GM03348 (cell line): Measurements from ENCODE around the gene LILRA6.
"Not testable (repeated sequence)": the region's sequence is repeated elsewhere in the genome, so short reads cannot be mapped to it uniquely, and the experiment has no call there.

Experiments
- DNase-seq: peaks from one replicate; pipeline ENCODE4 v3.0.0; 2012; ENCODE audit warnings: low spot score

Gene LILRA6

GRCh38 chr19:54242646-54243045 is at the start of gene LILRA6:
Gene LILRA6, minus strand, starts transcription at chr19:54242790.
- DNase-seq: not testable (repeated sequence)

DNA sequence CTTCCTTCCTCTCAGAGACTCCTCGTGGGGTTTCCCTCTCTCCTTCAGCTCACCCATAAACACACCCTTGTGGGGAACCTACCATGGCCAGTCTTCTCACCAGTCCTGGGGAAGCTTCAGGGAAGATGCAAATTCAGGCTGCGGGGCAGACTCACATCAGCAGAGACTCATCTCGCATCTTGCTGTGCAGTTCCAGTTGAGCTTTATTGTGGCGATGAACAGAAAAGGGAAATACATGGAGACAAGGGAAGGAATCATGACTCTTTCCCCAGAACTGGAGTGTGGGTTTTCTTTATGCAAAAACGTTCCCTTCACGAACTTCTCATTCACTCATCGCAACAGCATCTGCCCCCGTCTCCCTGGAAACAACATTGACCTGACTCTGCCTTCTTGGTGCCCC is 46.6 kb upstream of the LILRA6 start:
- DNase-seq: not testable (repeated sequence)

DNA sequence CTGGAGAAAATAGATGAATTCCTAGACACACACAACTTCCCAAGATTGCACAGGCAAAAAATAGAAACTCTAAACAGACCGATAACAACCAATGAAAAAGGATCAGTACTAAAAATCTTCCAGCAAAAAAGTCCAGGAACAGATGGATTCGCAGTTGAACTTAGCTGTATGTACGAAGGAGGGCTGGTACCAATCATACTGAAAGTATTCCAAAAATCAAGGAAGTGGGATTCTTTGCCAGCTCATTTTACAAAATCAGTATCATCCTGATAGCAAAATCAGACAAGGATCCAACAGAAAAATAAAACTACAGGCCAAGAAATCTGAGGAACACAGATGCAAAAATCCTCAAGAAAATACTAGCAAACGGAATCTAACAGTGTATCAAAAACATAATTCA is 44.9 kb upstream of the LILRA6 start:
- DNase-seq: peak; percentile 27

DNA sequence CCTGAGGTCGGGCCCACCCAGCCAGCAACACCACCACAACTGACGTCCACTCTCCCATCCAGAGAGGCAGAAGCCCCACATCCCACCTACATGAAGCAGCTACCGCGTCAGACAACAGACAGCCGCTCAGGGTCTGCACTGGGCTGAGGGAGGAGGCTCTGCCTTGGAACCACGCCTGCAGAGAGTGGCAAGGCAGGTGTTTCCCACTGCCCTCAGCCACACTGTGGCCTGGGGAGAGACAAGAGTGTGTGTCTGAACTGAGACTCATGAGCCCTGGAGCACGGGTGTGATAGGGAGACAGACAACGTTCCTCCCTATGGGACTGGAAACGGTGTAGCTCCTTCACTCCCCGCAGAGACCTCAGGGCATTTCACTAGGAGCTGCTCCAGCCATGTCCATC is 43.7 kb upstream of the LILRA6 start:
- not testable (repeated sequence) for DNase-seq

- DNase-seq: not testable (repeated sequence)
Observed at GRCh38 chr19:54285427-54286056, 43.0 kb upstream of the LILRA6 start.

DNA sequence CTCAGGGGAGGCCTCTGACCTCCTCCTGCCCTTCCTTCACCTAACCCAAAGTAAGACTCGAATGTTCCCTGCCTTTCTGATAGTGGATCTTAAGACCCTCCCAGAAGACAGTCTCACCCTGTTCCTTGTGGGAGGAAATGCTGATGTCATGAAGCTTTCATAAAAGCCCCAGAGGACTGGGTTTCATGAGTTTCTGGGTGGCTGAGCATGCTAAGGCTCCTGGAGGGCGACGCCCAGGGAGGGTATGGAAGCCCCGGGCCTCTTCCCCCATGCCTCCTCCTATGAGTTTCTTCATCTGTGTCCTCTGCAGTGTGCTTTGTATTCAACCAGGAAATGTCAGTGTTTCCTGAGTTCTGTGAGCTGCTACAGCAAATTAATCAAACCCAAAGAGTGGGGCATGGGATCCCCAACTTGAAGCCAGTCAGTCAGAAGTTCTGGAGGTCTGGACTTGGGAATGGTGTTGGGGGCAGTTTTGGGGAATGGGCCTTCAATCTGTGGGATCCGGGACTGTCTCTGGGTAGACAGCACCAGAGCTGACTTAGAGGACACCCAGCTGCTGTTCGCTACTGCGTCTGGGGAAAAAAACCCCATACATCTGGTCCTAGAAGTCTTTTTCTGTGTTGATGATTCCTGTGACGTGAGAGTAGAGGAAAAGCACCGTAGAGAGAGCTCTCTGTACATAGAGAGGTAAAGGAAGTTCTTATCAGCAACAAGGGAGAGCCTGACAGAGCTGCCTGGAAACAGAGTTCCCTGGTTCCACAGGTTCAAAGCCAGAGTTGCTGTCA is 40.3 kb upstream of the LILRA6 start:
- no peak for DNase-seq

GRCh38 chr19:54281729-54282075 is 39.1 kb upstream of the LILRA6 start:
- DNase-seq: not testable (repeated sequence)

DNA sequence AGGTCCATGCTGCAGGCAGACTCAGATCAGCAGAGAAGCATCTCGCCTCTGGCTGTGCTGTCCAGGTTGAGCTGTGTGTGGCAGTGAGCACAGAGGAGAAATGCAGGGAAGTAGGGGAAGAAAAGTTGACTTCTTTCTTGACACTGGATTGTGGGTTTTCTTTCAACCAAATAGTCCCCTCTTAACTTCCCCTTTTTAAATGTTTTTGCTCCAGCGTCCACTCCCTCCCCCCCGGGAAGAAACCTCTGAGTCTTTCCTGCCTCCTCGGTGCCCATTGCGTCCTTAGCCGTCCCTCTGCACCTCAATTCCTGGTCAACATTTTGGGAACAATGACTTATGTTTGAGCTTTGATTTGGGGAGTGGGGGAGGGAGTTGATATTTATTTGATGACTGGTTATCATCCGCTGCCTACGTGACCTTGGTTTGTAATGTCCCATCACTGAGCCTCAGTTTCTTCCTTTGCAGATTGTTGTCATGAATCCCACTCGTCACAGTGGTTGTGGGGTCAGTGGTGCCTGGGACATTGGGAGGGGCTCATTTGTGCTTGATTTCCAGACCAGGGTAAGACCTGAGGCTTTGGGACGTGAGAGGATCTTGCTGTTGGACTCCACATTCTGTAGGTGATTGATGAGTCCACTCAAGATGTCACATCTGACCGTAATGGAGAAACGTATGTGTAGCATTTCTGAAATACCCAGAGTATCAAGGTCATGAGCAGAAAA is 38.6 kb upstream of the LILRA6 start, which contains the start of gene LILRB2:
LILRB2 (minus strand) TSS at position 104 of the 722 bp plus-strand sequence. CDS start 614 bp downstream, outside the sequence.
- DNase-seq: no peak

DNA sequence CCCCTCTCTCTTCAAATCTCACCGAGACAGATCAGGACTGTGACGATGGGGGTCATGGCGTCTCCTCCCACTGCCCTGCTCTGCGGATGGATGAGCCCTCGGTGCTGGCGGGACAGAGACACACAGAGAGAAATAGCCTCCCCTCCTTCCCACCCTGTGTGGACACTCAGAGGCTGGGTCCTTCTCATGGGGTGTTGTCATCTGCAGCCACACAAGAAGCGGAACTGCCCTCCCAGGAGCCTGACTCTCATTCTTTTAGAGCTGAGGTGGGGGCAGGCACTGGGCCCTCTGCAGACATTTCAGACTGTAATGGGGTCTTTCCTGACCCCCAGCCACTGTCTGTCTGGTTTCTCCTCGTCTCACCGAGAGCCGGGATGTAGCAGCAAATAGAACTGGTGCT is 37.9 kb upstream of the LILRA6 start:
- not testable (repeated sequence) for DNase-seq

DNA sequence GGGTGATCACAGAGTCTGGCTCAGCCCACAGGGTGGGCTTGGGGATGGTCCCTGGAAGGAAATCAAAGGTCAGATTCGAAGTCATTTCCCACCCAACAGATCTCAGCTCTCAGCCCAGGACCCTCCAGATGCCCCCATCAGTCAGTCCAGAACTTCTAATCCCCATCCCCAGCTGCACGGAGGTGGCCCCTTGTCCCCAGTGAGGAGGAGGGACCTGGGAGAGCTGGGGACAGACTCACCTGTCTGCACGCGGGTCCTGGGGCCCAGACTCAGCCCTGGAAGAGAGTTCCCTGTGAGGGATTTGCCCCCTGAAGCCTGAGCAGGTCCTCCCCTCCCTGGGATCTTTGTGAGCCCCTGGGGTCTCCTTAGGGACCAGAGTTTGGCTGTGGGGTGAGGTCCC is 37.4 kb upstream of the LILRA6 start:
- DNase-seq: not testable (repeated sequence)

DNA sequence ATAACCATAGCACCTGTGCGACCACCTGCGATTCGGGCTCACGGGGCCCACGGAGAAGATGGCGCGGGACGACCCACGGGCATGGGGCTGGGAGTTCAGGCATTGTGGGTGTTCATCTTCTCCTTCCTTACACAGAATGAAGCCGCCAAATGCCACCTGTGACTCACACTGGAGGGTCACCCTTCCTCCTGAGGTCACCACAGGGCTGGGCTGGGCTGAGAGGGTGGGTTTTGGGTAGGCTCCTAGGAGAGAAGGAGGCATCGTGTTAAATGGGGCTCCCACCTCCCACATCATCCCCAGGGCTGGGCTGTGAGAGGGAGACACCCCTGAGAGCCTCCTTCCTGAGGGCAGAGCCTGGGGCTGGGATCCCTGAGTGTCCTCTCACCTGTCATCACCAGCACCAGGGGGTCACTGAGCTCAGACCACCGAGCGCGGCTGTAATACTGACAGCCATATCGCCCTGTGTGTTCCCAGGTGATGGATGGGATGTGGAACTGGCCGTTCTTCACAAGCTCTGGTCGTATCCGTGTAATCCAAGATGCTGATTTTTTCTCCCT is 36.9 kb upstream of the LILRA6 start:
- no peak for DNase-seq

DNA sequence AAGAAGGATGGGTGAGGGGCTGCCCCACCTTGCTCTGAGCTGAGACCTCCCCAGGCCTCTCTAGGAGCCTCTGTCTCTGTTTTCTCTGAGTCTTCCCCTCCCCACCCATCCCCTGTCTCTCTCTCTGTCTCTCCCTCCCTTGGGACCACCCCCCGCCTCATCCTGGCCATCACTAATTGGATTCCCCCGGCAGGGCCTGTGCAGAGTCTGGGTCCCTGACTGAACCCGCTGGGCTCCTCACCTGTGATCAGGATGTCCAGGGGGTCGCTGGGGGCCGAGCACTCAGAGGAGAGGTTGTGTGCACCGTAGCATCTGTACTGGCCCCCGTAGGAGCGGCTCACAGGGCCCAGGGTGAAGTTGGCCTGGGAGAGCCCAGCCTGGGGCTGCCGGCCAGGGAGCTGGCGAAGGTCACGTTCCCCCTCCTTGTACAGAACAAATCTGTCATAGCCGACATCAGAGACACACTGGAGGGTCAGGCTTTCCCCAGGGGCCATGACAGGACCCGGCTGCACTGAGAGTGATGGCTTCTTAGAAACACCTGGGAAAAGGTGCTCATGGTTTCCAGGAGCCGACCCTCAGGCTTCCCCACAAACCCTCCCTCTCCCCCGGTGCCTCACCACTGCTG is 36.1 kb upstream of the LILRA6 start:
- DNase-seq: not testable (repeated sequence)

GRCh38 chr19:54278056-54278455 is 35.5 kb upstream of the LILRA6 start:
- not testable (repeated sequence) for DNase-seq

GRCh38 chr19:54277111-54277615 is 34.6 kb upstream of the LILRA6 start:
- not testable (repeated sequence) for DNase-seq

GRCh38 chr19:54275951-54276350 is 33.4 kb upstream of the LILRA6 start:
- DNase-seq: no peak

DNA sequence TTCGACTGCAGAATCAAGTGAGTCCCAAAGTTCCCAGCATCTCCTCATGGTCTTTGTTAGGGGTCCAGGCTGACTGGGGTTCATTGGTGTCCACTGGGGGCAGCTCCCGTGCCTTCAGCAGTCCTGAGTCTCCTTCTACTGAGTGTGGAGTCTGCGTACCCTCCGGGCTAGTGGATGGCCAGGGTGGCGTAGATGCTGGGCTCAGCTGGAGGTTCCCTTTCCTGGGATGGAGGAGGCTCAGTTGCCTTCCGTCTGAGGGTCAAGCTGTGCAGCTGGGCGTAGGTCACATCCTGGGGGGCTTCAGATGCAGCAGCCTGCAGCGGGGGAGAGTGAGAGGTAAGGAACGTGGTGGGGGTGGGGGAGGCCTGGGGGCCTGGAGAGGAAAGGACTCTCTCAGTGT is 31.9 kb upstream of the LILRA6 start:
- DNase-seq: not testable (repeated sequence)

DNA sequence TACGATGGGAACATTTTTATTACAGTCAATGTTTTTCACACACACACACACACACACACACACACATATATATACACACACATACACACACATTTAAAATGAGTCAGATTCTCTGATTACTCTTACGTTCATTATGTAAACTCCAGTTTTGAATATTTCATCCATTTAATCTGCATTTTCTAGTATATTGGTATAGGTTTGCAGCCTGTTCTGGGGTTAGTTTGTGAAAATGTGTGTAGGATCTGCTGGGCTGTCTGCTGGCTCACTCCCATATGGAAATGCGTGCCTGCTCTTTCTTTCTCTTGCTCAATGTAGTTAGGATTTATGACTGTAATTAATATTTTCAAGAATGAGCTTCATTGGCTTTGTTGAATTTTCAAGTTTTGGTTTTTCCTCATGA is 31.2 kb upstream of the LILRA6 start:
- no peak for DNase-seq

GRCh38 chr19:54272181-54272580 is 29.6 kb upstream of the LILRA6 start:
- DNase-seq: not testable (repeated sequence)

DNA sequence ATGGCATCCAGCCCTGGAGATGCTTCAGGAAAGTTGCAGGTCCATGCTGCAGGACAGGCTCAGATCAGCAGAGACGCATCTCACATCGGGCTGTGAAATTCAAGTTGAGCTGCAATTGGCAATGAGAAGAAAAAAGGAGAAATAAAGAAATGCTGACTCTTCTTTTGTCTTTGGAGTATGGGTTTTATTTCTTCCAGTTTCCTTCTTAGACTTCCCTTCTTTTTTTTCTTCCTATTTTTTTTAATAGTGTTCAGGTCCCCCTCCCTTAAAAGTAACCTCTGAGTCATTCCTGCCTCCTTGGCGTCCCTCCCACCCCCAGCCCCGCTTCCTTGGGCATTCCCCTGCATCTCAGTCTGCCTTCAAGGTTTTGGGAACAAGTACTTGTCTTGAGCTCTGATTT is 29.0 kb upstream of the LILRA6 start:
- not testable (repeated sequence) for DNase-seq

DNA sequence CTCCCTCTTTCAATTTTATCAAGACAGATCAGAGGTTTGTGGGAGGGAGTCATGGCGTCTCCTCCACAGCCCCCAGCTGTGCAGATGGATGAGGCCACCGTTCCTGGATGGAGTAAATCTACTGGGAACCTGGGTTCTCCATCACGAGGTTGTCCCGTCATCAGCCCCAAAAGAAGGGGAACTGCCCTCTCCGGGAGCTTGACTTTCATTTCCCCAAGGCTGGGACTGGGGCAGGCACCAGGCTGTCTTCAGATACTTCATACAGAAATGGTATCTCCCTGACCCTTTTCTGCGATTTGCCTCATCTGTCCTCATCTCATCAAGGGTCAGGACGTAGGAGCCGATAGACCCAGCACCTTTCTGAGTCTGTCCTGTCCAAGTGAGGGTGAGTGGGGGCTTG is 28.5 kb upstream of the LILRA6 start:
- no peak for DNase-seq

GRCh38 chr19:54268936-54269335 is 26.3 kb upstream of the LILRA6 start:
- DNase-seq: no peak

DNA sequence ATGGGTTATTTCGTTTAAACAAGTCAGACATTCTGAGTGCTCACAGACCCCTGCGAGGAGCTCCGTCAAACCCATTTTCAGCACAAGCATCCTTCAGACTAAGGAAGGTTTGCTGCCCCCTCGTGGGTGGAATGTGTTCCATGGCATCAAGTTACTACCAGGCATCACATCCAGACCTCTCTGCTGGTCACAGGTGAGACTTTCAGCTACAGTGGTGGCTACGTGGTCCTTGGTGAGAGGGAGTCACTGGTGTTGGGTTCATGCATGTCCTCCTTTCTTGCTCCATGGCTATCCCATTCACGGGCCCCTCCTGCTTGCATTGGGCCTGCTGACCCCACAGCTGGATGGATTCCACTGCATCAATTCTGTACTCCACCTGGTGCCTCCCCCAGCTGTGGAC is 23.5 kb upstream of the LILRA6 start:
- peak; percentile 57 for DNase-seq
